Panc1 (cell line): ENCODE results near the gene SLC16A12. TPM values are rescaled to one million over a fixed set of nuclear protein-coding genes. Genes with fewer than 3 reads are reported as not detected.

ENCODE experiments used
- ATAC-seq: fragments of 200-7000 bp; cut with Tn5 transposase; 2 replicates; pipeline ENCODE4 v1.9.1; 2020; ENCODE audit warnings: mild to moderate bottlenecking, moderate library complexity
- BruUV-seq: library from RNA; stranded (reverse); fragments of 400-500 nt; replicated peaks from 2 replicates; lab custom pipeline; 2021; lab: Mats Ljungman, UMichigan
- CTCF ChIA-PET: fragments of 300-600 bp; sonication (Branson Sonifier 250); formaldehyde crosslinking; loops from one replicate; lab custom pipeline; 2022; ENCODE audit warnings: antibody characterized with exemption; lab: Charles Lee
- POLR2A ChIA-PET: fragments of 300-600 bp; sonication (Branson Sonifier 250); formaldehyde crosslinking; loops from one replicate; lab custom pipeline; 2022; ENCODE audit warnings: antibody characterized with exemption; lab: Charles Lee
- DNase-seq: peaks from one replicate; pipeline ENCODE4 v3.0.0-alpha.2; 2010; ENCODE audit warnings: low read depth, low spot score
- H3K27ac ChIP-seq: 2 replicates; pipeline ENCODE4 v1.5.1; 2011; ENCODE audit warnings: mild to moderate bottlenecking, low read length, inconsistent platforms
- H3K27me3 ChIP-seq: fragments of 200-500 bp; sonication (Bioruptor generic); 2 replicates; pipeline ENCODE4 v1.6.0; 2014; ENCODE audit warnings: low read length, inconsistent platforms; ENCODE audit not compliant: control insufficient read depth, insufficient read depth
- H3K36me3 ChIP-seq: fragments of 200-500 bp; sonication (Bioruptor generic); 2 replicates; pipeline ENCODE4 v1.5.1; 2014; ENCODE audit warnings: inconsistent platforms, mild to moderate bottlenecking, low read length, moderate library complexity; ENCODE audit not compliant: control insufficient read depth, insufficient read depth
- H3K4me1 ChIP-seq: 2 replicates; pipeline ENCODE4 v1.5.1; 2011; ENCODE audit warnings: inconsistent platforms, mild to moderate bottlenecking, low read length, moderate library complexity; ENCODE audit not compliant: control insufficient read depth, insufficient read depth
- H3K4me3 ChIP-seq, 2 experiments: 2 replicates each; pipeline ENCODE4 v1.5.1; 2011 to 2012; ENCODE audit warnings: low read depth in 2 of 2, low read length in 2 of 2, mild to moderate bottlenecking in 2 of 2, inconsistent platforms in 1 of 2, moderate library complexity in 1 of 2
- H3K9me3 ChIP-seq: fragments of 200-500 bp; sonication (Bioruptor generic); 2 replicates; pipeline ENCODE4 v1.5.1; 2014; ENCODE audit warnings: low read depth, mild to moderate bottlenecking, inconsistent platforms, low read length, moderate library complexity; ENCODE audit not compliant: control insufficient read depth, insufficient read depth
- CTCF ChIP-seq: fragments of 450-650 bp; IDR thresholded peaks from 2 replicates; pipeline ENCODE4 v1.5.1; 2017; ENCODE audit warnings: mild to moderate bottlenecking
- POLR2AphosphoS5 ChIP-seq: IDR thresholded peaks from 2 replicates; pipeline ENCODE4 v1.6.1; 2012; ENCODE audit warnings: mild to moderate bottlenecking, low read depth, low read length, moderate library complexity
- REST ChIP-seq, 2 experiments: IDR thresholded peaks; 2 replicates each; pipeline ENCODE4 v1.6.1; 2011 to 2012; ENCODE audit warnings: low read depth in 2 of 2, control low read depth in 1 of 2, low read length in 1 of 2, mild to moderate bottlenecking in 1 of 2, moderate library complexity in 1 of 2; ENCODE audit not compliant: insufficient read depth in 1 of 2
- SIN3A ChIP-seq: IDR thresholded peaks from 2 replicates; pipeline ENCODE4 v1.6.1; 2012; ENCODE audit warnings: low read depth, mild to moderate bottlenecking, low read length, moderate library complexity, borderline replicate concordance; ENCODE audit not compliant: insufficient read depth
- TCF7L2 ChIP-seq: IDR thresholded peaks from 2 replicates; pipeline ENCODE4 v1.6.1; 2011; ENCODE audit warnings: mild to moderate bottlenecking, low read depth, low read length, inconsistent platforms
- in situ Hi-C: cut with HindIII; loops from 2 replicates; pipeline ENCODE4 v1.10.0; 2016; ENCODE audit warnings: low sequenced_read_pairs, low pct_unique_long_range_greater_than_20kb
- intact Hi-C: fragments of 100-400 bp; cut with micrococcal nuclease; formaldehyde crosslinking; loops from one replicate; pipeline ENCODE4 v1.10.0; 2022; ENCODE audit not compliant: unreplicated experiment
- total RNA-seq: library from RNA; stranded (reverse); gene quantifications from one replicate; pipeline ENCODE4 v1.2.1, GENCODE V29; 2021; ENCODE audit not compliant: unreplicated experiment

Gene SLC16A12
- total RNA-seq, 1 experiment from 2014 or later = not detected

- no TSS peak for BruUV-seq
- no peak for ATAC-seq
- Histone ChIP-seq H3K4me1 (no peaks in the 10 kb centered on the region), H3K9me3 (no peaks in the 10 kb centered on the region), H3K27me3 (peaks cover 16% of the 10 kb centered on the region; the same call in 1 of the 2 replicates), H3K4me3 (no peak overlapping the region), H3K36me3 (no peaks in the 10 kb centered on the region), H3K27ac (no peak overlapping the region)
- in situ Hi-C loops (no loop called here), intact Hi-C loops (no loop called here)
- CTCF ChIA-PET = no interaction called here
- POLR2A ChIA-PET = no interaction called here
- TF ChIP-seq TCF7L2 = no peak
- no peak for TF ChIP-seq POLR2AphosphoS5
- TF ChIP-seq REST (IDR thresholded peaks at IDR 0.05; ENCODE audit: insufficient read depth in 1 of 2, low read depth in 2 of 2, low read length in 1 of 2) = no peak
- no peak for TF ChIP-seq SIN3A
- TF ChIP-seq CTCF = no peak
- no peak for DNase-seq
These were observed 44.6 kb downstream of the SLC16A12 start for GRCh38 chr10:89490596-89491335.

DNA sequence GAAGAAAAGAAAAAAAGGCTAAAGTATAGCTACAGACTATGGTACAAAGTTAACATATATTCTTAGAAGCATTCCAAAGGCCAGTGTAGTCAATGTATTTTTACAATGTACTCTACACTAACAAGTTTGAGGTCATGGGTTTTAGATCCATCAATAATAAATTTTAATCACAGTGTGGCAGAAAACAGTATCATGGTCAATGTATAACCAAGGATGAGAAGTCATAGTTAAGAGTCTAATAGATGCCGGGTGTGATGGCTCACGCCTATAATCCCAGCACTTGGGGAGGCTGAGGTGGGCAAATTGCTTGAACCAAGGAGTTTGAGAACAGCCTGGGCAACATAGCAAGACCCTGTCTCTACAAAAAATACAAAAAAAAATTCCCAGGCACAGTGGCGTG, 53.1 kb downstream of the SLC16A12 start:
- no peaks in the 10 kb centered on the region; the same call in 1 of the 2 replicates for H3K27me3 ChIP-seq
- TF ChIP-seq TCF7L2 (no peak), SIN3A (no peak), CTCF (no peak), REST (IDR thresholded peaks at IDR 0.05; ENCODE audit: insufficient read depth in 1 of 2, low read depth in 2 of 2, low read length in 1 of 2) (no peak), POLR2AphosphoS5 (no peak)
- ATAC-seq = no peak
- in situ Hi-C loops = no loop called here
- H3K9me3 ChIP-seq = no peaks in the 10 kb centered on the region
- no peak overlapping the region for H3K4me3 ChIP-seq
- DNase-seq = no peak
- no peaks in the 10 kb centered on the region for H3K4me1 ChIP-seq
- intact Hi-C loops = no loop called here
- no peaks in the 10 kb centered on the region for H3K36me3 ChIP-seq
- BruUV-seq = no TSS peak
- CTCF ChIA-PET = no interaction called here
- POLR2A ChIA-PET = interaction anchor here (0.7 kb wide), 1 partner anchor 89 kb away, joined by 5 read pairs; no protein-coding TSS in a partner anchor
- no peak overlapping the region for H3K27ac ChIP-seq
